ENCODE measurements around the gene POMT2. TPM values are rescaled to one million over a fixed set of nuclear protein-coding genes. Genes with fewer than 3 reads are reported as not detected.
"Not testable (repeated sequence)": the region's sequence is repeated elsewhere in the genome, so short reads cannot be mapped to it uniquely, and the experiment has no call there.

Gene POMT2
- total RNA-seq, 6 experiments from 2014 or later = 21.7 to 39.0 (median 27.5) TPM

- no peak for TF ChIP-seq CTCF (IDR thresholded peaks at IDR 0.05)
- no peaks in the 10 kb centered on the region; the same call in 1 of the 2 replicates for H3K27me3 Mint-ChIP-seq (ENCODE audit: insufficient read depth)
- H3K4me1 Mint-ChIP-seq (ENCODE audit: low read depth) = peaks cover 19% of the 10 kb centered on the region
- H3K27ac Mint-ChIP-seq = no peak overlapping the region
- no peak overlapping the region for H3K4me3 Mint-ChIP-seq
- H3K9me3 Mint-ChIP-seq = no peaks in the 10 kb centered on the region
- peaks cover 10% of the 10 kb centered on the region; the same call in 1 of the 2 replicates for H3K36me3 Mint-ChIP-seq (ENCODE audit: low read depth)
- no peak for DNase-seq
Measured at GRCh38 chr14:77338302-77338701, 17.6 kb upstream of the POMT2 start.

GRCh38 chr14:77337880-77338279 lies 17.2 kb upstream of the POMT2 start:
- no peak overlapping the region for H3K4me3 Mint-ChIP-seq
- H3K4me1 Mint-ChIP-seq (ENCODE audit: low read depth) = peaks cover 15% of the 10 kb centered on the region
- H3K36me3 Mint-ChIP-seq (ENCODE audit: low read depth) = peaks cover 7% of the 10 kb centered on the region; the same call in 1 of the 2 replicates
- no peak overlapping the region for H3K27ac Mint-ChIP-seq
- no peak for DNase-seq
- H3K9me3 Mint-ChIP-seq = no peaks in the 10 kb centered on the region
- no peak for TF ChIP-seq CTCF (IDR thresholded peaks at IDR 0.05)
- H3K27me3 Mint-ChIP-seq (ENCODE audit: insufficient read depth) = no peaks in the 10 kb centered on the region; the same call in 1 of the 2 replicates

GRCh38 chr14:77337255-77337654 lies 16.6 kb upstream of the POMT2 start:
- H3K27me3 Mint-ChIP-seq (ENCODE audit: insufficient read depth); H3K36me3 Mint-ChIP-seq (ENCODE audit: low read depth); H3K27ac Mint-ChIP-seq; H3K9me3 Mint-ChIP-seq; DNase-seq; H3K4me3 Mint-ChIP-seq: not testable (repeated sequence)
- H3K4me1 Mint-ChIP-seq (ENCODE audit: low read depth) = peaks cover 11% of the 10 kb centered on the region

GRCh38 chr14:77335576-77335975 lies 14.9 kb upstream of the POMT2 start:
- Mint-ChIP-seq H3K9me3 (no peaks in the 10 kb centered on the region), H3K36me3 (ENCODE audit: low read depth) (no peaks in the 10 kb centered on the region), H3K27ac (no peak overlapping the region), H3K4me1 (ENCODE audit: low read depth) (peaks cover 11% of the 10 kb centered on the region), H3K4me3 (no peak overlapping the region), H3K27me3 (ENCODE audit: insufficient read depth) (no peaks in the 10 kb centered on the region; the same call in 1 of the 2 replicates)
- TF ChIP-seq CTCF (IDR thresholded peaks at IDR 0.05) = no peak
- no peak for DNase-seq

- Mint-ChIP-seq H3K9me3 (no peaks in the 10 kb centered on the region), H3K27me3 (ENCODE audit: insufficient read depth) (peaks cover 4% of the 10 kb centered on the region), H3K4me1 (ENCODE audit: low read depth) (no peaks in the 10 kb centered on the region), H3K36me3 (ENCODE audit: low read depth) (no peaks in the 10 kb centered on the region), H3K27ac (no peak overlapping the region), H3K4me3 (no peak overlapping the region)
- TF ChIP-seq CTCF (IDR thresholded peaks at IDR 0.05) = no peak
- DNase-seq = no peak
Measured at GRCh38 chr14:77329872-77330271, 9.2 kb upstream of the POMT2 start.

- no peak overlapping the region for H3K27ac Mint-ChIP-seq
- H3K27me3 Mint-ChIP-seq (ENCODE audit: insufficient read depth) = peaks cover 4% of the 10 kb centered on the region
- TF ChIP-seq CTCF (IDR thresholded peaks at IDR 0.05) = no peak
- no peak for DNase-seq
- H3K4me3 Mint-ChIP-seq = no peak overlapping the region
- H3K9me3 Mint-ChIP-seq = no peaks in the 10 kb centered on the region
- H3K4me1 Mint-ChIP-seq (ENCODE audit: low read depth) = peaks cover 6% of the 10 kb centered on the region
- H3K36me3 Mint-ChIP-seq (ENCODE audit: low read depth) = no peaks in the 10 kb centered on the region
Measured at GRCh38 chr14:77327111-77327510, 6.4 kb upstream of the POMT2 start.

All from HFFc6 (cell line).